Dendritic cell treated with granulocyte-macrophage colony-stimulating factor and Interleukin-4, amounts not matched to agents 40 ng/mL and 50 ng/mL, for 4 days (primary cell): ENCODE measurements around the gene KCNC1.

Experiments used
- H3K27ac Mint-ChIP-seq: one replicate; pipeline ENCODE4 v1.8.0; 2022; ENCODE audit warnings: mild to moderate bottlenecking, mixed read lengths
- H3K27me3 Mint-ChIP-seq: one replicate; pipeline ENCODE4 v1.8.0; 2022; ENCODE audit warnings: mild to moderate bottlenecking, mixed read lengths
- H3K36me3 Mint-ChIP-seq: one replicate; pipeline ENCODE4 v1.8.0; 2022; ENCODE audit warnings: low read depth, mixed read lengths
- H3K4me1 Mint-ChIP-seq: one replicate; pipeline ENCODE4 v1.8.0; 2022; ENCODE audit warnings: low read depth, mixed read lengths
- H3K4me3 Mint-ChIP-seq: one replicate; pipeline ENCODE4 v1.8.0; 2022; ENCODE audit warnings: mild to moderate bottlenecking, moderate library complexity, mixed read lengths
- H3K9me3 Mint-ChIP-seq: one replicate; pipeline ENCODE4 v1.8.0; 2022; ENCODE audit warnings: mixed read lengths
- intact Hi-C: fragments of 100-400 bp; cut with micrococcal nuclease; formaldehyde crosslinking; loops from one replicate; pipeline ENCODE4 v1.15.0; 2022

KCNC1 gene

DNA sequence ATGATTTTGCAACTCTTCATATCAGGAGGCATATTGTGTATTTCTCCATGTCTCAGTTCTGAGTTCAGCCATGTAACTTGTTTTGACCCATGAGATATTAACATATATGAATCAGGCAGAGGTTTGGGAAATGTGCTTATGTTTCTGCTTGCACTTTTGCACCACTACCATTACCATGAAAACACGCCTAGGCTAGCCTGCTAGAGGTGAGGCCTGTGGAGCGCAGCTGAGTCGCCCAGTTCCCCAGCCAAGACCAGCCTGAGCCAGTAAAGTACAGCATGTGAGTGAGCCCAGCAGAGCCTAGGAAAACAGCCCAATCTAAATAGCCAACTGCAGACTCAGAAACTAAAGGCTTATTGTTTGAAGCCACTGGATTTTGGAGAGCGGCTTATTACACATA, 33.6 kb upstream of the KCNC1 start:
- no peak overlapping the region for H3K27ac Mint-ChIP-seq
- H3K36me3 Mint-ChIP-seq = no peaks in the 10 kb centered on the region

DNA sequence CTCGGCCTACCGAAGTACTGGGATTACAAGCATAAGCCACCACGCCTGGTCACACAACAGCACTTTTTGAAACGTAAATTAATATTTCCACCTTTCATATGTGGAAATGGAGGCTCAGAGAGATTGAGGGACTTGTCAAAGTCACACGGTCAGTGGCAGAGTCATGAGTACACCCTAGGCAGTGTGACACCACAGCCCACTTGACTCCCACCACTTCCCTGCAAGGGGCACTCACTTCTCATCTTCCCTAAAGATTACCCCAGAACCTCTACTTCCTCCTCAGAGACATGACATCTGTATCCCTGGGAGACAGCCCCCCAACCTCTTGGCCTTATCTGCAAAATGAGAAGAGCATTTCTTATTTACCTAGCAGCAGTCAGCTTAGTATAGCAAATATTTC, 31.7 kb upstream of the KCNC1 start:
- Mint-ChIP-seq H3K4me1 (no peaks in the 10 kb centered on the region), H3K36me3 (no peaks in the 10 kb centered on the region), H3K9me3 (peaks cover 8% of the 10 kb centered on the region), H3K27ac (no peak overlapping the region), H3K27me3 (peaks cover 8% of the 10 kb centered on the region), H3K4me3 (no peak overlapping the region)
- intact Hi-C loops = no loop called here

More for the DNA sequence above, 33.6 kb upstream of the KCNC1 start:
- Mint-ChIP-seq H3K27me3 (peaks cover 23% of the 10 kb centered on the region), H3K4me3 (no peak overlapping the region), H3K4me1 (no peaks in the 10 kb centered on the region), H3K9me3 (peaks cover 8% of the 10 kb centered on the region)
- intact Hi-C loops = no loop called here

- H3K4me3 Mint-ChIP-seq = no peak overlapping the region
- no peak overlapping the region for H3K27ac Mint-ChIP-seq
- intact Hi-C loops = no loop called here
- no peaks in the 10 kb centered on the region for H3K4me1 Mint-ChIP-seq
- peaks cover 8% of the 10 kb centered on the region for H3K27me3 Mint-ChIP-seq
- no peaks in the 10 kb centered on the region for H3K36me3 Mint-ChIP-seq
- peaks cover 8% of the 10 kb centered on the region for H3K9me3 Mint-ChIP-seq
These were observed 30.6 kb upstream of the KCNC1 start for GRCh38 chr11:17703951-17704350.

DNA sequence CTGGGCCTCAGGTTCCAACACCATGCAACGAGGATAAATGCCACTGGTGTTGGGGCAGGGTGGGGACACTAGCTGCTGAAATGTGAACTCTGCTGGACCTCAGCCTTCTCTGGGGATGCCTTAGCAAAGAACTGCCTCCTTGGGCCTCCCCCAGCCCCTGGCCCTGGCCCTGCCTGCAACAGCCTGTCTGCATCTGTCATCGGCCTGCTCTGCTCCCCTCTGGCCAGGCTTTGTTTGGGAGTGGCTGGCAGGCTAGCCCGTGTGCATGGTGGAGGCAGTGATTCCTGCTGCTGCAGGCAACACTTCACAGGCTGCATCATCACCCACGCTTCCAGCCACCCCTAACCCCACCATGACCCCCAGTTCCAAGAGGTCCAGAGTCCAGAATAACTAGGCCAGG, 26.8 kb upstream of the KCNC1 start:
- Mint-ChIP-seq H3K36me3 (no peaks in the 10 kb centered on the region), H3K9me3 (peaks cover 8% of the 10 kb centered on the region), H3K4me3 (no peak overlapping the region), H3K27me3 (peaks cover 10% of the 10 kb centered on the region), H3K27ac (no peak overlapping the region), H3K4me1 (no peaks in the 10 kb centered on the region)
- intact Hi-C loops = no loop called here

GRCh38 chr11:17711836-17712235, 22.7 kb upstream of the KCNC1 start:
- peaks cover 14% of the 10 kb centered on the region for H3K27me3 Mint-ChIP-seq
- no peaks in the 10 kb centered on the region for H3K36me3 Mint-ChIP-seq
- H3K4me3 Mint-ChIP-seq = no peak overlapping the region
- H3K9me3 Mint-ChIP-seq = no peaks in the 10 kb centered on the region
- intact Hi-C loops = no loop called here
- H3K4me1 Mint-ChIP-seq = no peaks in the 10 kb centered on the region
- no peak overlapping the region for H3K27ac Mint-ChIP-seq

- intact Hi-C loops = no loop called here
- peaks cover 14% of the 10 kb centered on the region for H3K27me3 Mint-ChIP-seq
- H3K4me3 Mint-ChIP-seq = no peak overlapping the region
- H3K36me3 Mint-ChIP-seq = no peaks in the 10 kb centered on the region
- no peaks in the 10 kb centered on the region for H3K9me3 Mint-ChIP-seq
- no peak overlapping the region for H3K27ac Mint-ChIP-seq
- no peaks in the 10 kb centered on the region for H3K4me1 Mint-ChIP-seq
These were observed 20.7 kb upstream of the KCNC1 start for GRCh38 chr11:17713851-17714250.

- no peaks in the 10 kb centered on the region for H3K9me3 Mint-ChIP-seq
- H3K4me1 Mint-ChIP-seq = no peaks in the 10 kb centered on the region
- intact Hi-C loops = no loop called here
- H3K27ac Mint-ChIP-seq = no peak overlapping the region
- H3K36me3 Mint-ChIP-seq = no peaks in the 10 kb centered on the region
- no peak overlapping the region for H3K4me3 Mint-ChIP-seq
- H3K27me3 Mint-ChIP-seq = peaks cover 13% of the 10 kb centered on the region
These were observed 20.2 kb upstream of the KCNC1 start for GRCh38 chr11:17714356-17714854.

DNA sequence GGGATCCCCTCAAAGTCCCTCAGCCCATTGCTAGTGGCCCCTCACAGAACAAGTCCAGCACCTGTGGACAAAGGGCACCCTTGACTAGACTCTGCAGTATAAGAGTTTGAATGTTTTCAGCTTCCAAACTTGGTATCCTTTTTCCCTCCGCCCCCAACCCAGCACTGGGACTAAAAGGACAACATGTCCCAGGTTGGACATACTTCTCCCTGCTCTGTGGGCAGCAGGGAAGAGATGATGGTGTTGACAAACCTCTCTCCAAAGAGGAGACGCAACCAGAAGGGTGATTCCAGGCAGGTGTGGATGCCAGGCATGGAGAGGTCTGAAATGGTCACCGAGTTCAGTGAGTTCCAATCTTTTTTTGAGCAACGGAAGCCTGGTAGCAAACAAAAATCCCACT, 19.7 kb upstream of the KCNC1 start:
- Mint-ChIP-seq H3K27me3 (peaks cover 16% of the 10 kb centered on the region), H3K4me3 (no peak overlapping the region), H3K9me3 (no peaks in the 10 kb centered on the region), H3K36me3 (no peaks in the 10 kb centered on the region), H3K4me1 (no peaks in the 10 kb centered on the region), H3K27ac (no peak overlapping the region)
- intact Hi-C loops = no loop called here

DNA sequence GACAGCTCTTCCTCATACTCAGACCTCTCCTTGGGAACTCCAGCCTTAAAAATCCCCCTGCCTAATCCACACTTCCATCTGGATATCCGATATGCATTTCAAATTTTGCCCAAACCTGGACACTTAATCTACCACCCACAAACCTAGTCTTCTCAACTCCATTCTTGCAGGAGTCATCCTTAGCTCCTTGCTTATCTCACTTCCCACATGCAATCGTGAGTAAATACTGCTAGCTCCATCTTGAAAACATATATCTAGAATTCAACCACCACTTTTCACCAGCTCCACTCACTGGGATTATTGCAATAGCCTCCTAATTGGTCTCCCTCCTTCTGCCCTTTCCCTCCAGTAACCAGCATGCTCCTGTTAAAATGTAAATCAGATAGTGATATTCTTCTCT, 17.8 kb upstream of the KCNC1 start:
- H3K4me3 Mint-ChIP-seq = no peak overlapping the region
- H3K36me3 Mint-ChIP-seq = no peaks in the 10 kb centered on the region
- no peak overlapping the region for H3K27ac Mint-ChIP-seq
- peaks cover 35% of the 10 kb centered on the region for H3K27me3 Mint-ChIP-seq
- intact Hi-C loops = no loop called here
- no peaks in the 10 kb centered on the region for H3K9me3 Mint-ChIP-seq
- no peaks in the 10 kb centered on the region for H3K4me1 Mint-ChIP-seq

DNA sequence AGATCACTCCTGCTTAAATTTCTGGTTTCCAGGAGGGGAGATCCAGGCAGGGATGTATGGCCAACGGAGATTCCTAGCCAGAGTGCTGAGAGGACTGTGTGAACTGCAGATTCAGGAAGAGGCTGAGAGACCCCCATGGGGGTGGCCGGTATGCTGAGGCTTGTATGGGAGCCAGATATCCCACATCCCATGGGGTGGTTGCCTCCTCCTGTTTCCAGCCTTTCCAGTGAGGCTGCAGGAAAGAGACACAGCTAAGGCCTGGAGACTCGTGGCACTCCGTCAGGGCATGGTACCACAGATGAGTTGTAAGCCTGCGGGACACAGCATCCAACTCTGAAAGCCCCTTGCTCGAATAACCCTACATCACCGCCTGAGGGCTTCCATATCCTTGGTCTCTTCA, 16.6 kb upstream of the KCNC1 start:
- Mint-ChIP-seq H3K4me1 (no peaks in the 10 kb centered on the region), H3K36me3 (no peaks in the 10 kb centered on the region), H3K9me3 (no peaks in the 10 kb centered on the region), H3K27ac (no peak overlapping the region), H3K4me3 (no peak overlapping the region), H3K27me3 (peaks cover 46% of the 10 kb centered on the region)
- intact Hi-C loops = no loop called here

- no peaks in the 10 kb centered on the region for H3K4me1 Mint-ChIP-seq
- intact Hi-C loops = no loop called here
- no peak overlapping the region for H3K27ac Mint-ChIP-seq
- H3K27me3 Mint-ChIP-seq = peaks cover 49% of the 10 kb centered on the region
- H3K9me3 Mint-ChIP-seq = no peaks in the 10 kb centered on the region
- no peak overlapping the region for H3K4me3 Mint-ChIP-seq
- H3K36me3 Mint-ChIP-seq = no peaks in the 10 kb centered on the region
These were observed 16.0 kb upstream of the KCNC1 start for GRCh38 chr11:17718510-17718962.

DNA sequence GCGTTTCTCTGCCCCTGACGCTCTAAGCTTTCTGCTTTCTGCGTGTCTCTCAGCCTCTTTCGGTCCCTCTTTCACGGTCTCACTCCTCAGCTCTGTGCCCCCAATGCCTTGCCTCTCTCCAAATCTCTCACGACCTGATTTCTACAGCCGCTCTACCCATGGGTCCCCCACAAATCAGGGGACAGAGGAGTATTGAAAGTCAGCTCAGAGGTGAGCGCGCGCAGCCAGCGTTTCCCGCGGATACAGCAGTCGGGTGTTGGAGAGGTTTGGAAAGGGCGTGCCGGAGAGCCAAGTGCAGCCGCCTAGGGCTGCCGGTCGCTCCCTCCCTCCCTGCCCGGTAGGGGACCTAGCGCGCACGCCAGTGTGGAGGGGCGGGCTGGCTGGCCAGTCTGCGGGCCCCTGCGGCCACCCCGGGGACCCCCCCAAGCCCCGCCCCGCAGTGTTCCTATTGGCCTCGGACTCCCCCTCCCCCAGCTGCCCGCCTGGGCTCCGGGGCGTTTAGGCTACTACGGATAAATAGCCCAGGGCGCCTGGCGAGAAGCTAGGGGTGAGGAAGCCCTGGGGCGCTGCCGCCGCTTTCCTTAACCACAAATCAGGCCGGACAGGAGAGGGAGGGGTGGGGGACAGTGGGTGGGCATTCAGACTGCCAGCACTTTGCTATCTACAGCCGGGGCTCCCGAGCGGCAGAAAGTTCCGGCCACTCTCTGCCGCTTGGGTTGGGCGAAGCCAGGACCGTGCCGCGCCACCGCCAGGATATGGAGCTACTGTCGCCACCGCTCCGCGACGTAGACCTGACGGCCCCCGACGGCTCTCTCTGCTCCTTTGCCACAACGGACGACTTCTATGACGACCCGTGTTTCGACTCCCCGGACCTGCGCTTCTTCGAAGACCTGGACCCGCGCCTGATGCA, 15.3 kb upstream of the KCNC1 start, which contains the start of gene MYOD1:
Gene MYOD1 (plus strand): TSS at position 544 of the 910 bp plus-strand sequence. CDS start 212 bp downstream, at position 756.
- Mint-ChIP-seq H3K36me3 (no peaks in the 10 kb centered on the region), H3K27ac (no peak within 1 kb of the TSS), H3K4me1 (no peaks in the 10 kb centered on the region), H3K27me3 (peaks cover 49% of the 10 kb centered on the region), H3K9me3 (no peaks in the 10 kb centered on the region), H3K4me3 (no peak within 1 kb of the TSS)
- intact Hi-C loops = no loop called here

GRCh38 chr11:17719938-17720795, 14.4 kb upstream of the KCNC1 start:
- Mint-ChIP-seq H3K27me3 (peaks cover 49% of the 10 kb centered on the region), H3K4me1 (no peaks in the 10 kb centered on the region), H3K9me3 (no peaks in the 10 kb centered on the region), H3K36me3 (no peaks in the 10 kb centered on the region), H3K27ac (no peak overlapping the region), H3K4me3 (no peak overlapping the region)
- intact Hi-C loops = no loop called here

DNA sequence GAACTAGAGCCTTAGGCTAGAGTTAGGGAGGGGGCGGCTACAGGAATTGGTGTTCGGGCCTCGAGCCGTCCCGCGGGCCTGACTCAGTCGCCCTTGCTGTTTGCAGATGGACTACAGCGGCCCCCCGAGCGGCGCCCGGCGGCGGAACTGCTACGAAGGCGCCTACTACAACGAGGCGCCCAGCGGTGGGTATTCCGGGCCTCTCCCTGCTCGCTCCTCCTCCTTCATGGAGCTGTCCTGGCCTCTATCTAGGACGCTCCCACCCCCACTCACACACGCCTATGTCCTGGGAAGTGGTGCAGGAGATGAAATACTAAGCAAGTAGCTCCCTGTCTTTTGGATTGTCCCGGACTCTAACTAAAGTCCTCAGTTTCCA, 13.8 kb upstream of the KCNC1 start:
- no peak overlapping the region for H3K4me3 Mint-ChIP-seq
- intact Hi-C loops = no loop called here
- no peak overlapping the region for H3K27ac Mint-ChIP-seq
- peaks cover 51% of the 10 kb centered on the region for H3K27me3 Mint-ChIP-seq
- H3K36me3 Mint-ChIP-seq = no peaks in the 10 kb centered on the region
- H3K9me3 Mint-ChIP-seq = no peaks in the 10 kb centered on the region
- no peaks in the 10 kb centered on the region for H3K4me1 Mint-ChIP-seq
